GM19455 (cell line): ENCODE measurements around the gene SEC23A.
A peak's percentile ranks its signal among the peaks of the same experiment; 100 is the strongest.

Source experiments
- ATAC-seq: cut with Tn5 transposase; IDR thresholded peaks from one replicate; pipeline ENCODE4 v1.9.1; 2021; ENCODE audit not compliant: unreplicated experiment

Gene SEC23A

GRCh38 chr14:38994731-38995130, 108.3 kb downstream of the SEC23A start:
- no peak for ATAC-seq

- no peak for ATAC-seq
These were observed 109.1 kb downstream of the SEC23A start for GRCh38 chr14:38993981-38994380.

GRCh38 chr14:38992067-38992844, 110.8 kb downstream of the SEC23A start:
- ATAC-seq, result no peak

- no peak for ATAC-seq
These were observed 111.7 kb downstream of the SEC23A start for GRCh38 chr14:38991299-38991698.

GRCh38 chr14:38989922-38990546, 113.0 kb downstream of the SEC23A start:
- ATAC-seq, result peak; percentile 91

GRCh38 chr14:38987781-38988180, 115.3 kb downstream of the SEC23A start:
- ATAC-seq, result no peak

- no peak for ATAC-seq
These were observed 120.2 kb downstream of the SEC23A start for GRCh38 chr14:38982837-38983236.

GRCh38 chr14:38982278-38982677, 120.8 kb downstream of the SEC23A start:
- no peak for ATAC-seq
